ENCODE measurements around the gene SPPL2C.

Gene SPPL2C

GRCh38 chr17:45874151-45874550 lies 29.5 kb downstream of the SPPL2C start:
- Histone ChIP-seq H3K4me1 (no peaks in the 10 kb centered on the region), H3K9me3 (no peaks in the 10 kb centered on the region), H3K27me3 (no peaks in the 10 kb centered on the region), H3K36me3 (no peaks in the 10 kb centered on the region), H3K4me3 (ENCODE audit: low read depth, low read length) (no peak overlapping the region)
- DNase-seq: no peak
- TF ChIP-seq CTCF (IDR thresholded peaks at IDR 0.05; ENCODE audit: low read depth, low read length): no peak

GRCh38 chr17:45876539-45876938 lies 31.9 kb downstream of the SPPL2C start:
- Histone ChIP-seq H3K9me3 (no peaks in the 10 kb centered on the region), H3K4me3 (ENCODE audit: low read depth, low read length) (no peak overlapping the region), H3K27me3 (no peaks in the 10 kb centered on the region), H3K36me3 (no peaks in the 10 kb centered on the region), H3K4me1 (no peaks in the 10 kb centered on the region)
- no peak for TF ChIP-seq CTCF (IDR thresholded peaks at IDR 0.05; ENCODE audit: low read depth, low read length)
- no peak for DNase-seq

- no peak overlapping the region for H3K4me3 ChIP-seq (ENCODE audit: low read depth, low read length)
- no peaks in the 10 kb centered on the region for H3K4me1 ChIP-seq
- H3K27me3 ChIP-seq: no peaks in the 10 kb centered on the region
- DNase-seq: no peak
- no peak for TF ChIP-seq CTCF (IDR thresholded peaks at IDR 0.05; ENCODE audit: low read depth, low read length)
- H3K36me3 ChIP-seq: no peaks in the 10 kb centered on the region
- H3K9me3 ChIP-seq: no peaks in the 10 kb centered on the region
Measured at GRCh38 chr17:45877467-45877866, 32.8 kb downstream of the SPPL2C start.

GRCh38 chr17:45883063-45883462 lies 38.4 kb downstream of the SPPL2C start:
- no peak for TF ChIP-seq CTCF (IDR thresholded peaks at IDR 0.05; ENCODE audit: low read depth, low read length)
- H3K36me3 ChIP-seq: no peaks in the 10 kb centered on the region
- DNase-seq: no peak

GRCh38 chr17:45886852-45887251 lies 42.2 kb downstream of the SPPL2C start:
- H3K9me3 ChIP-seq: no peaks in the 10 kb centered on the region
- H3K4me1 ChIP-seq: no peaks in the 10 kb centered on the region
- DNase-seq: no peak
- no peak overlapping the region for H3K4me3 ChIP-seq (ENCODE audit: low read depth, low read length)
- no peaks in the 10 kb centered on the region for H3K27me3 ChIP-seq
- no peak for TF ChIP-seq CTCF (IDR thresholded peaks at IDR 0.05; ENCODE audit: low read depth, low read length)
- no peaks in the 10 kb centered on the region for H3K36me3 ChIP-seq

More at GRCh38 chr17:45883063-45883462, 38.4 kb downstream of the SPPL2C start:
- Histone ChIP-seq H3K4me3 (ENCODE audit: low read depth, low read length) (no peak overlapping the region), H3K9me3 (no peaks in the 10 kb centered on the region), H3K4me1 (no peaks in the 10 kb centered on the region), H3K27me3 (no peaks in the 10 kb centered on the region)

GRCh38 chr17:45888392-45888791 lies 43.7 kb downstream of the SPPL2C start:
- Histone ChIP-seq H3K36me3 (no peaks in the 10 kb centered on the region), H3K4me1 (no peaks in the 10 kb centered on the region), H3K9me3 (no peaks in the 10 kb centered on the region), H3K4me3 (ENCODE audit: low read depth, low read length) (no peak overlapping the region), H3K27me3 (no peaks in the 10 kb centered on the region)
- no peak for TF ChIP-seq CTCF (IDR thresholded peaks at IDR 0.05; ENCODE audit: low read depth, low read length)
- DNase-seq: no peak

Measured in BE2C (cell line).